WTC11 (cell line): ENCODE measurements around the gene TLE4.

Source experiments
- CREB1 ChIP-seq: sonication (generic); formaldehyde crosslinking; IDR thresholded peaks from 2 replicates; pipeline ENCODE4 v1.8.0; 2023; ENCODE audit warnings: mild to moderate bottlenecking, missing genetic modification reagents
- NFYB ChIP-seq: sonication (generic); formaldehyde crosslinking; conservative IDR thresholded peaks from 2 replicates; pipeline ENCODE4 v1.8.0; 2022; ENCODE audit warnings: low read depth, missing genetic modification reagents
- SP1 ChIP-seq: sonication (generic); formaldehyde crosslinking; conservative IDR thresholded peaks from 2 replicates; pipeline ENCODE4 v1.8.1; 2022; ENCODE audit warnings: missing genetic modification reagents
- TF ChIP-seq, protein P1 (sequence below): fragments of 200-600 bp; IDR thresholded peaks from 2 replicates; pipeline ENCODE4 v1.8.0; 2022; ENCODE audit warnings: antibody characterized with exemption
- TF ChIP-seq, protein P2 (sequence below): sonication (generic); formaldehyde crosslinking; IDR thresholded peaks from 2 replicates; pipeline ENCODE4 v1.8.1; 2023; ENCODE audit warnings: mild to moderate bottlenecking, moderate library complexity, missing genetic modification reagents
- TF ChIP-seq, protein P3 (sequence below): sonication (generic); formaldehyde crosslinking; IDR thresholded peaks from 2 replicates; pipeline ENCODE4 v1.8.0; 2023; ENCODE audit warnings: mild to moderate bottlenecking, missing genetic modification reagents
- TF ChIP-seq, protein P4 (sequence below): sonication (generic); formaldehyde crosslinking; IDR thresholded peaks from 2 replicates; pipeline ENCODE4 v1.8.0; 2022; ENCODE audit warnings: missing genetic modification reagents

- no peak for TF ChIP-seq CREB1 (CRISPR knock-in tag)
- TF ChIP-seq, protein P1, sequence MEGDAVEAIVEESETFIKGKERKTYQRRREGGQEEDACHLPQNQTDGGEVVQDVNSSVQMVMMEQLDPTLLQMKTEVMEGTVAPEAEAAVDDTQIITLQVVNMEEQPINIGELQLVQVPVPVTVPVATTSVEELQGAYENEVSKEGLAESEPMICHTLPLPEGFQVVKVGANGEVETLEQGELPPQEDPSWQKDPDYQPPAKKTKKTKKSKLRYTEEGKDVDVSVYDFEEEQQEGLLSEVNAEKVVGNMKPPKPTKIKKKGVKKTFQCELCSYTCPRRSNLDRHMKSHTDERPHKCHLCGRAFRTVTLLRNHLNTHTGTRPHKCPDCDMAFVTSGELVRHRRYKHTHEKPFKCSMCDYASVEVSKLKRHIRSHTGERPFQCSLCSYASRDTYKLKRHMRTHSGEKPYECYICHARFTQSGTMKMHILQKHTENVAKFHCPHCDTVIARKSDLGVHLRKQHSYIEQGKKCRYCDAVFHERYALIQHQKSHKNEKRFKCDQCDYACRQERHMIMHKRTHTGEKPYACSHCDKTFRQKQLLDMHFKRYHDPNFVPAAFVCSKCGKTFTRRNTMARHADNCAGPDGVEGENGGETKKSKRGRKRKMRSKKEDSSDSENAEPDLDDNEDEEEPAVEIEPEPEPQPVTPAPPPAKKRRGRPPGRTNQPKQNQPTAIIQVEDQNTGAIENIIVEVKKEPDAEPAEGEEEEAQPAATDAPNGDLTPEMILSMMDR, result no peak
- no peak for TF ChIP-seq NFYB (CRISPR knock-in tag)
- no peak for TF ChIP-seq SP1
- TF ChIP-seq, protein P2, sequence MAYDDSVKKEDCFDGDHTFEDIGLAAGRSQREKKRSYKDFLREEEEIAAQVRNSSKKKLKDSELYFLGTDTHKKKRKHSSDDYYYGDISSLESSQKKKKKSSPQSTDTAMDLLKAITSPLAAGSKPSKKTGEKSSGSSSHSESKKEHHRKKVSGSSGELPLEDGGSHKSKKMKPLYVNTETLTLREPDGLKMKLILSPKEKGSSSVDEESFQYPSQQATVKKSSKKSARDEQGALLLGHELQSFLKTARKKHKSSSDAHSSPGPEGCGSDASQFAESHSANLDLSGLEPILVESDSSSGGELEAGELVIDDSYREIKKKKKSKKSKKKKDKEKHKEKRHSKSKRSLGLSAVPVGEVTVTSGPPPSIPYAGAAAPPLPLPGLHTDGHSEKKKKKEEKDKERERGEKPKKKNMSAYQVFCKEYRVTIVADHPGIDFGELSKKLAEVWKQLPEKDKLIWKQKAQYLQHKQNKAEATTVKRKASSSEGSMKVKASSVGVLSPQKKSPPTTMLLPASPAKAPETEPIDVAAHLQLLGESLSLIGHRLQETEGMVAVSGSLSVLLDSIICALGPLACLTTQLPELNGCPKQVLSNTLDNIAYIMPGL (CRISPR knock-in tag), result no peak
- TF ChIP-seq, protein P3, sequence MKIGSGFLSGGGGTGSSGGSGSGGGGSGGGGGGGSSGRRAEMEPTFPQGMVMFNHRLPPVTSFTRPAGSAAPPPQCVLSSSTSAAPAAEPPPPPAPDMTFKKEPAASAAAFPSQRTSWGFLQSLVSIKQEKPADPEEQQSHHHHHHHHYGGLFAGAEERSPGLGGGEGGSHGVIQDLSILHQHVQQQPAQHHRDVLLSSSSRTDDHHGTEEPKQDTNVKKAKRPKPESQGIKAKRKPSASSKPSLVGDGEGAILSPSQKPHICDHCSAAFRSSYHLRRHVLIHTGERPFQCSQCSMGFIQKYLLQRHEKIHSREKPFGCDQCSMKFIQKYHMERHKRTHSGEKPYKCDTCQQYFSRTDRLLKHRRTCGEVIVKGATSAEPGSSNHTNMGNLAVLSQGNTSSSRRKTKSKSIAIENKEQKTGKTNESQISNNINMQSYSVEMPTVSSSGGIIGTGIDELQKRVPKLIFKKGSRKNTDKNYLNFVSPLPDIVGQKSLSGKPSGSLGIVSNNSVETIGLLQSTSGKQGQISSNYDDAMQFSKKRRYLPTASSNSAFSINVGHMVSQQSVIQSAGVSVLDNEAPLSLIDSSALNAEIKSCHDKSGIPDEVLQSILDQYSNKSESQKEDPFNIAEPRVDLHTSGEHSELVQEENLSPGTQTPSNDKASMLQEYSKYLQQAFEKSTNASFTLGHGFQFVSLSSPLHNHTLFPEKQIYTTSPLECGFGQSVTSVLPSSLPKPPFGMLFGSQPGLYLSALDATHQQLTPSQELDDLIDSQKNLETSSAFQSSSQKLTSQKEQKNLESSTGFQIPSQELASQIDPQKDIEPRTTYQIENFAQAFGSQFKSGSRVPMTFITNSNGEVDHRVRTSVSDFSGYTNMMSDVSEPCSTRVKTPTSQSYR, result no peak
- TF ChIP-seq, protein P4, sequence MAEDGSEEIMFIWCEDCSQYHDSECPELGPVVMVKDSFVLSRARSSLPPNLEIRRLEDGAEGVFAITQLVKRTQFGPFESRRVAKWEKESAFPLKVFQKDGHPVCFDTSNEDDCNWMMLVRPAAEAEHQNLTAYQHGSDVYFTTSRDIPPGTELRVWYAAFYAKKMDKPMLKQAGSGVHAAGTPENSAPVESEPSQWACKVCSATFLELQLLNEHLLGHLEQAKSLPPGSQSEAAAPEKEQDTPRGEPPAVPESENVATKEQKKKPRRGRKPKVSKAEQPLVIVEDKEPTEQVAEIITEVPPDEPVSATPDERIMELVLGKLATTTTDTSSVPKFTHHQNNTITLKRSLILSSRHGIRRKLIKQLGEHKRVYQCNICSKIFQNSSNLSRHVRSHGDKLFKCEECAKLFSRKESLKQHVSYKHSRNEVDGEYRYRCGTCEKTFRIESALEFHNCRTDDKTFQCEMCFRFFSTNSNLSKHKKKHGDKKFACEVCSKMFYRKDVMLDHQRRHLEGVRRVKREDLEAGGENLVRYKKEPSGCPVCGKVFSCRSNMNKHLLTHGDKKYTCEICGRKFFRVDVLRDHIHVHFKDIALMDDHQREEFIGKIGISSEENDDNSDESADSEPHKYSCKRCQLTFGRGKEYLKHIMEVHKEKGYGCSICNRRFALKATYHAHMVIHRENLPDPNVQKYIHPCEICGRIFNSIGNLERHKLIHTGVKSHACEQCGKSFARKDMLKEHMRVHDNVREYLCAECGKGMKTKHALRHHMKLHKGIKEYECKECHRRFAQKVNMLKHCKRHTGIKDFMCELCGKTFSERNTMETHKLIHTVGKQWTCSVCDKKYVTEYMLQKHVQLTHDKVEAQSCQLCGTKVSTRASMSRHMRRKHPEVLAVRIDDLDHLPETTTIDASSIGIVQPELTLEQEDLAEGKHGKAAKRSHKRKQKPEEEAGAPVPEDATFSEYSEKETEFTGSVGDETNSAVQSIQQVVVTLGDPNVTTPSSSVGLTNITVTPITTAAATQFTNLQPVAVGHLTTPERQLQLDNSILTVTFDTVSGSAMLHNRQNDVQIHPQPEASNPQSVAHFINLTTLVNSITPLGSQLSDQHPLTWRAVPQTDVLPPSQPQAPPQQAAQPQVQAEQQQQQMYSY (CRISPR knock-in tag), result no peak
Measured at GRCh38 chr9:79639354-79639753, 67.6 kb downstream of the TLE4 start.
